Measurements from ENCODE around the gene KIFC3.

The KIFC3 gene

DNA sequence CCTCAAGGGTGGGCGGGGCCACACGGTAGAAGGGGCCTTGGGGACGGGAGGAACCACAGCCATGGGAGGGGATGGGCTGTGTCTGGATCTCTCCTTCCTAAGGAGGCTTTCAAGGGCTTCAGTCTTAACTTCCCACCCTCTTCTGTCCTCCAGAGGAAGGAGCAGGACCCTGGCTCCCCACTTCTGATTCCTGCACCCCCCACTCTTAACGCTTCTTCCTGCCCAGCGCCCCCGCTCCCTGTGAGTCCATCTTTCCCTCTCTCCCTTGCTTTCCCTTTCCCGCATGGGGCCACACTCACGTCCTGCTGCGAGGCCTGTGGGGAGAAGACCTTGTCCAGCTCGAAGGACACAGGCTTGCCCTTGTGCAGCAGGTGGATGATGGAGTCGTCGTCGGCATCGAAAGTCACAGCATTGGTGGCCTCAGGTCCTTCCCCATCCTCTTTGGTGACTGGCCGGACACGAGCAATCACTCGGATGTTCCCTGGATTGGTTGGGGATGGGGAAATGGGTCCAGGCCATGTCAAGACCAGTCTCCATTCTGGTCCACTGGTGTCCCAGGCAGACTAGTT is 37.0 kb downstream of the KIFC3 start:
- DNase-seq (ENCODE audit: low read depth in 3 of 3): no peak

DNA sequence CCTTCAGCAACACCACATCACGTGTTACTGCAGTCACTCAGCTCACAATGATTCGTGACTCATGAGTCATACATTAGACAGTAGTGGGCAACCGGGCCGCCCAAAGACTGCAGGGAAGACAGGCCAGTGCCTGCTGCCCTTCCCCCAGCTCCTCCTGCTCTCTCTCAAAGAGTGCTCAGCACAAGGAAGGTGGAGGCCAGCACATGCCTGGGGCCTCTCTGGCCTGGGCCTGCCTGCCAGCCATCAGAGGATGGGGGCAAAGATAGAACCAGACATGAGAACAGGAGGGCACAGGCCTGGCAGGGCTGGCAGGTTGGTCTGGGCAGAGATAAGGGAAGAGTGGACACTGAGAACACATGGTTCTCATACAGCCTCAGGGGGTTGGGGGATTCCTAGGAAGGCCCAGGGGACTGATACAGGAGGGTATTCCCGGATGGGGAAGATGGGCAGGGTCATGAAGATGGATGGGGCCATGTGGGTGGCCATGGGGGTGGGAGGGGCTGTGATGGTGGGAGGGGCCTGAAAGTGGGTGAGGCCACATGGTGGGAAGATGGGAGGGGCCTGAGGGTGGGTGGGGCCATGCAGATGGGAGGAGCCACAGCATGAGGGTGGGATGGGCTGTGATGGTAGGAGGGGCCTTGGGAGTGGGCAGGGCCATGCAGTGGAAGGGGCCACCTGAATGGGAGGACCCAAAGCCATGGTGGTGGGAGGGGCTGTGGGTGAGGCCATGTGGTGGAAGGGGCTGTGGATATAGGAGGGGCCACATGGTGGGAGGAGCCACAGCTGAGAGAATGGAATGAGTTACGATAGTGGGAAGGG is 37.7 kb downstream of the KIFC3 start:
- DNase-seq (ENCODE audit: low read depth in 3 of 3): peak in 2 of 3 donors; percentile 29 to 33

DNA sequence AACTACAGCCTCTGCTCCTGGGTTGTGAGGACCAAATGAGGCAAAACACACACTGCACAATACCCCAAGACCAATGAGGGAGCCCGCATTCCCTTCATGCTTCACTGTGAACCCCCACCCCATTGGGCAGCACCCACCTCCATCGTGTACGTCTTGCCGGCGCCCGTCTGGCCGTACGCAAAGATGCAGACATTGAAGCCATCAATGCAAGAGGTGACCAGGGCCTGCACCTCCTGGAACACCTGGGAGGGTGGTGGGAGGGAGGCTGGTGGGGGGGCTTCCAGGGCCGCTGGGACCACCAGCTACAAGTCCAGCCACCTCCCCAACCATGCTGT is 38.3 kb downstream of the KIFC3 start:
- no peak for DNase-seq (ENCODE audit: low read depth in 3 of 3)

DNA sequence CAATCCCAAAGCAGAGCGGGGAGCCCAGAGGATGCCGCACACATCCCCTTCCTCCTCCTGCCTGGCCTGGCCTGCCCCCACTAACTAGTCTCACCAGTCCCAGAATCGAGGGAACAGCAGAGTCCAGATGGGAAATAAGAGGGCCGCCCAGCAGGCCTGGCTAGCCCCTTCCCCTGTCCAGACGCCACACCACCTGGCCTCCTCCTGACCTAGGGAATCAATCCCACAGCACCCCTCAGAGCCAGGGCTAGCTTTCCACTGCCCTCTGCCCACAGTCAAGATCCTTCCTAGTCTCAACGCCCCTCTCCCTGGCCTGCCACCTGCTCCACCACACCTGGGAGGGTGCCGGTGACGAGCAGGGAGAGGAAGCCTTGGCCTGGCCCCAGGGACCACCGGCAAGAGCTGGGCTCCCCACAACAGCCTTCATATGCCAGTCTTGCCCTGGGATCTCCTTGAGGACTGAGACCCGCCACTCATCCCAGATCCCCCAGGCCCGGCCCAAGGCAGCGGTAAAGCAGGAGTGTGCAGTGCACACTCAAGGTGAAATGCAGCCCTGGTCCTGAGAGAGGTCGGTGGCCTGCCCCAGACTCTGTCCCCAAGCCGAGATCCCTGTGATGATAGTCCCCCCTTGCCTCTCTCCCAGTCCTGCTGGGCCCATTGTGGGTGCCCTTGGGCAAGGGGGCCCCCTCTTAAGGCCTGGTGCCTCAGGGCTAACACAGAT is 38.8 kb downstream of the KIFC3 start:
- no peak for DNase-seq (ENCODE audit: low read depth in 3 of 3)

DNA sequence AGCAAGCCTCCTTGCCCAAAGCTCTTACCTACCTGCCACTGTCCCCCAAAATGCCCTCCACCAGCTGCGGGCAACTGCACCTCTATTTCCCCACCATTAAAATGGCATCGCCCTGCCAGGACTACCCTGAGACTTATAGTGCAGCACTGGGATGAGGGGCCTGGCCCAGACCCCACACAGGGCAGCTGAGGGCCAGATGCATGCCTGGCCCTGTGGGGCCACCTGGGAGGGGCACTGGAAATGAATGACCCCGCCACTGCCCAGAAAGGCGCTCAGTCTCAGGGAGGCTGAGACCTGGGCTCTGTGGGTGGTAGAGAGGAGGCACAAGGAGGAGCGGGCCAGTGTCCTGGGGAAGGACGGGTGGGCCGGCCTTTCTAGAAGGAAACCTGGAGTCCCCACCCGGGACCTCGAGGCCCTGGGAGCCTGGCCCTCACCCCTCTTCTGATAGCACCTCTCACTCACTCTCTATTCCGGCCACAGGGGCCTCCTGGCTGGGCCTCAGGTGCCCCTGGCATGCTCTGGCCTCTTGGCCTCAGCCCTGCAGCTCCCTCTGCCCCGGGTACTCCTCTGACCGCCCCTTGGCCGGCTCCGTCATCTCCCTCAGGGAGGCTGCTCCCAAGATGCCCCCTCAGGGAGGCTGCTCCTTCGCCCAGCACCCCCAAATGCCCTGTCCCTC is 39.8 kb downstream of the KIFC3 start:
- no peak for DNase-seq (ENCODE audit: low read depth in 3 of 3)

DNA sequence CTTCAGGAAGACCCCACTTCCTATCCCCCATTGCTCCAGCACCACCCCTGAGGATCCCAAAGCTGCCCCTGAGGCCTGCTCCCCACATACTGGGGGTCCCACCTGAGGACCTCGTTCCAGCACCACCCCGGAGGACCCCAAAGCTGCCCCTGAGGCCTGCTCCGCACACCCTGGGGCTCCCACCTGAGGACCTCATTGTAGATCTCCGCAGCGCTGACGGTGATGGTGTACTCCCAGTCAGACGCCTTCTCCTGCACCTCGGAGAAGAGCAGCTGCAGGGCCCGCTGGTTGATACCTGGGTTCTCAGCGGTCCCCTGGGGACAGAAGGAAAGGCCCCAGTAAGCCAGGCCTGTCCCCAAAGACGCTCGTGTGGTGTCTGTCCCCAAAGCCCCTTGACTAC is 40.3 kb downstream of the KIFC3 start:
- DNase-seq (ENCODE audit: low read depth in 3 of 3): no peak

DNA sequence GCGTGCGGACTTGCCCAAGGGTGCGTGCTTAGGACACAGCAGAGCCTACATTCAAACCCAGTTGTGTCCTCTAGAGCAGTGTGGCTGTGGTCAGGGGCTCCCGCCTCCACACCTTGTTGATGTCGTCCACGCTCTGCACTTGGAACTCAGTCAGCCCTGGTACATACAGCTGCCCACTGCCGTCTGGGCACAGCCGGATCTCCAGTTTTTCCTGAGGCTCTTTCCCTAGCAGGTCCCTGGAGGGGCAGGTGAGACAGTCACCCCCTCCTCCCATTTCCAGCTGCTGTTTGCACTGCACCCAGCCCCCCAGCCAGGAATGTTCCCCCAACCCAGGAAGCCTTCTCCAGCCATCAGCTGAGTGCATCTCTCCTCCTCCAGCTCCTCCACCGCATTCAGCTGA is 41.0 kb downstream of the KIFC3 start:
- no peak for DNase-seq (ENCODE audit: low read depth in 3 of 3)

DNA sequence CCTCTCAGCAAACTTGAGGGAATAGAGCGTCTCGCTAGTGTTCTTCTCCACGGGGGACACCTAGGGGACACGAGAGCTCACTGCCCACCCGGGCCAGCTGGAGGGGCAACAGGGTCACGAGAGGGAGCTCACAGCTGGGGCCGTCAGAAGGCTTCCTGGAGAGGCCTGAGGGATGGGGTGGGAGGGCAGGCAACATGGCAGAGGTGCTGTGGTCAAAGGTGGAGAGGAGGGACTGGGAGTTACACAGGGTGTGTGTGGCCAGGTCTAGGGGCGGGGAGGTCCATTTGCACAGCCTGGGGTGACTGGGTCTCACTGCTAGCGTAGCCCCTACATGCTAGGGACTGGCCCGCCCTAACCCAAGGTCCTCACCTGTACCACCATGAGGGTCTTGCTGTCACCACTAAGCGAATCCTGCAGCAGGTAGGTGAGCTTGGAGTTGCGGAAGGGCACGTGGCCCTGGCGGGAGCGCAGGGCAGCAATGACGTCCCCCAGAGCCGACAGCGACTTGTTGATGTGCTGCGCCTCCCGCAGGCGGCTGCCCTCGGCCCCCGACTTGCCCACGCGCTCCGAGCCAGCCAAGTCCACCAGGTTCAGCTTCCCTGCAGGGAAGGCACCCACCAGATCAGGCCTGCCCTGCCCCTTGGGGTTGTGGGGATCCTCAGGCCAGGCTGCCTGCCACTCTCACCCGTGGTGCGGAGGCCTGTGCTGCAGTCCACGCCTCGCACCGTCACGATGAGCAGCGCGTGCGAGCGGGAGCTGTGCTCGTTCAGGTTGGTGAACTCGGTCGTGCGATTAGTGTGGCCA is 41.7 kb downstream of the KIFC3 start:
- DNase-seq (ENCODE audit: low read depth in 3 of 3): no peak

DNA sequence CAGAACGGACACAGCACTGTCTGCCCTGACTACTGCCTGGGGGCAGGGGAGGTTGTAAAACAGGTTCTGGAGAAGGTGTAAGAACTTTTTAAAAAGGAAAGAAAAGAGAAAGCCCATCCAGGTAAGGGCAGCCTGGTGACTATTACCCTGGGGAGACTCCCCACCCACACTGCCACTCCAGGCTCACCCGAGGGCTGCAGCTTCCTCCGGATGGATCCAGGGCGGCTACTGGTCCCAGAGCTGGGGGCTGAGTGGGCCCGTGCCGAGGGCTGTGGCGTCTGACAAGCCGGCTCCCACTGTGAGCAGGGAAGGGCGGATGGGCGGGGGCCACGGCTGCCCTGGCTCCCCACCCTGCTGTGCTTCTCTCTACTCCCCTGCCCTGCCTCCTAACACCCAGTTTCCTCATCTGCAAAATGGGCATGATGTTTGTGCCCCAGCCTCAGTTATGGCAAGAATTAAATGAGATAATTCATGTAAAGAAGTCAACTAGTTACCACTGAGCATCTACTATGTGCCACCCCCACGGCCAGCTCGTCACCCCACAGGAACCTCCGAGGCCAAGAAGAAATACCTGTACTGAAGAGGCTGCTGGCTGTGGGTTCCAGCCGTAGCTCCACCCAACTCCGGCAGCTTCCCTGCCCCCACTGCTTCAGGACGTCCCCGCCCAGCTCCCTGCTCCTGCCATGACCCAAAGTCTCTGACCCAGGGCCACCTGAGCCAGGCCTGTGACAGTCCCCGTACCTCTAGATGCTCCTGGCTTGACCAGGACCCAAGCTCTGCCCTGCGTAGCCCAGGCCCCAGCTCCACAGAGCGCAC is 42.5 kb downstream of the KIFC3 start:
- DNase-seq (ENCODE audit: low read depth in 3 of 3): no peak

DNA sequence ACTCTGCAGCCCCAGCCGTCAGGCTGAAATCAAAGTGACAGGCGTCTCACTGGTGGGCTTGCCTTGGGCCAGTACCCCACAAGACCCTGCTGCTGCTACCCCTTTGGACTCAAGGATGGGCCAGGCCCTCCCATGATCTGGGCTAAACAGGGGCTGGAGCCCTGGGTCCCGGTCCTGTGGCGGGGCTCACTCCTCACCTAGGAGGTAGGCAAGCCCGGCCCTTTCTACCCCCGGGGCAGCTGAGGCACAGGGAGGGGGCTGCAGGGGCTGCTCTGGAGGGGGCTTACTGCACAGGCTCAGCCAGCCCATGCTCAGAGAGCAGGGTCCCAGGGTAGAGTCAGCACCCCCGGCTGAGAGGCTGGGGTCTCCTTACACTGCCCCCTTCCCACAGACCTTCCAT is 43.2 kb downstream of the KIFC3 start:
- no peak for DNase-seq (ENCODE audit: low read depth in 3 of 3)

DNA sequence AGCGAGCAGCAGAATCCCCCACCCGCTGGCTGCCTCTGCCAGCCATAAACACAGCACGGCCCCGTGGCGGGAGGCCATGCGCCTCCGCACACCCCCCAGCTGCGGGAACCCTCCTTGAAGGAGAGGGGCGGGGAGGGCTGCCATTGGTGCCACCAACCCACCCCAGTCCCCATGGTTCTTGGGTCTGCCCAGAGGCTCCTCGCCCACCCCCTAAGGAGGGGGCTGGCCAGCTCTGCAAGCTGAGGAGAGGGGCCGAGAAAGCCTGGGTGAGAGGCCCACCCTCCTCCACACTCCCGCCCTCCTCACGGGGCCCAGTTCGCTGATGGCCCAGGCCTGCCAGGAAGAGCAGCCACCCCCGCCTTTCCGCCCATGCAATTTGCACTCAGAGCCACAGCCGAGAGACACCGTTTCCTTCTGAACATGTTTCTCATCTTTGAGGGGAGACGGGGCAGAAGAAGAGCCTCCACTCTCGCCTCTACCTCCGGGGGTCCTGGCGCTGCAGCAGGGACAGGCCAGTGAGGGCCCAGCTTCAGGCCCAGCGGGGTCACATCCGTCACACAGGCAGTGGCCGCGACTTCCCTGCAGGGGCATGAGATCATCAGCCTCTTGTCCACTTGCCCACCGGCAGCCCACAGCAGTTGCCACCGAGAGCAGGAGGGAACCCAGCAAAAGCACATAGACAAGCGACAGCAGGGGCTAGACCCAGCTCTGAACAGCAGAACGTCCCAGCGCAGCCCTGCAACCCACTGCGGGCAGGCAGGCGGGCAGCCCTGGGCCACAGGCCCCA is 43.8 kb downstream of the KIFC3 start:
- DNase-seq (ENCODE audit: low read depth in 3 of 3): no peak

DNA sequence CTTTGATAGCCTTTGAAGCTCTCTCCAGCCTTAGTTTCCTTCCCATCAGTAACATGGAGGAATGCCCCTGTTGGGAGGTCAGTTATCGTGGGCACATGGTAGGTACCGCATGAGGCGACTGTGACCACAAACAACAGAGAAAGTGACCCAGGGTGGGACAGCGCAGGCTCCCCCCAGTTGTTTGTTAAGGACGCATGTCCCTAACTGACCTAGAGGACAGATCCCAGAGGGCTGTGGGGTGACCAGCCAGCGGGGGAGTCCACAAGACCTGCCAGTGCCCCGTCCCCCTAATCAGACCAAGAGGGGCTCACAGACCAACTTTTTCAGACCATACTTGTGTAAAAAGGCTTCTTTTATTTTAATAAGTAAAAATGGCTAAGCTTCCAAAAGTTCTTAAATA is 44.4 kb downstream of the KIFC3 start:
- DNase-seq (ENCODE audit: low read depth in 3 of 3): no peak

DNA sequence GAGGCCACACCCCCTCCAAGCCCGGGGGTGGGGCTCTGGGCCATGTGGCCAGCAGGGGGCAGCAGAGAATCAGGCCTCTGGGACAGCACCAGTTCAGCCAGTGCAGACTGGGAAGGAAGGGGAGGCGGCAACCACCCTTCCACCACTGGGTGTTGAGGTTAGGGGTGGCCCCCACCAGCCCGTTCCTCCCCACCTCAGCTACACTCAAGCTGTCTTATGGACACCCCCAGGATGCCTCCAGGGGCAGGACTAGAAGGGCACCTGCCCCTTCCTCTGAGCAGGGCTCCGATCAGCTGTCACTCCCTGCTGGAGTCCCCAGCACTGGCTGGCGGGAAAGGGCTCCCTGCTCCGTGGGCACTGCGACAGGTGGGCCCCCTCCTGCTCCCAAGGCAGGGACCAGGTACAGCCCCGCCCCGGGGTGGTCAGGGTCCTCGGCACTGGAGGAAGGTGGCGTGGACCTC is 44.9 kb downstream of the KIFC3 start:
- DNase-seq (ENCODE audit: low read depth in 3 of 3): peak; percentile 64 to 87 (median 86)

DNA sequence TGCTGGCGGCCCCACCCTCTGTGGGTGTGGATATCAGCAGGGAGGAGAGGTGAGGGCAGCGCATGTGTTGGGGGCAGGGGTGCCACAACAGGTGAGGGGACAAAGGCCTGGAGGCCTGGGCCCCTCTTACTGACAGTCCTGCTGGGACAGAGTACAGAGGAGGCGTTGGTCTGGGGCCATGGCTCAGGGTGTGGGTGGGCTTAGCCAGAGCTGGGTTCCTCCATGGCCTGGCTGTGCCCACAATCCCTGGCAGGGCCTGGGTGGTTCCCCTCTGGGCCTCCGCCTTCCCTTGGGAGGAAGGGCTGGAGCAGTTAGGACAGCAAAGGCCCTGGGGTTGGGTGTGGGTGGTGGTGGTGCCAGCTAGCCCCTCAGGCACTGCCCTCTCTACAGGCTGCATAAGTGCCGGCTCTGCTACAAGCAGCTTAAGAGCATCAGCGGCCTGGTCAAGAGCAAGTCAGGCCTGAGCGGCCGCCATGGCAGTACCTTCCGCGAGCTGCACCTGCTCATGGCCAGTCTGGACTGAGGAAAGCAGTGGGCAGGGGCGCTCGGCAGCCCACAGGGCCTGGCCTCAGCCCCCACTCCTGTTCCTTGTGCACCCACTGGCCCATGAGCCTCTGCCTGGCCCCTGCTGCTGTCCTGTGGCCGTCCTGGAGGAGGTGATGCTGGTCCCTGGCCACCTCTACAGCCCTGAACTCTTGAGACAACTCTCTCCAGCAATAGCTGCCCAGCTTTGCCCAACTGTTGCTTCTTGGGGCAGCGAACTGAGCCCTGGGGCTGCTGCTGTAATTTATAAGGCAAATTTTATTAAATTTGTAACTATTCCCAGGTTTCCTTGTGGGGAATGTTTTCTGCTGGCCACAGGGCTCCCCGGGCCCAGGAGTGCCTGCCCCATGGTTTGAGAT is 45.6 kb downstream of the KIFC3 start:
- no peak for DNase-seq (ENCODE audit: low read depth in 3 of 3)

DNA sequence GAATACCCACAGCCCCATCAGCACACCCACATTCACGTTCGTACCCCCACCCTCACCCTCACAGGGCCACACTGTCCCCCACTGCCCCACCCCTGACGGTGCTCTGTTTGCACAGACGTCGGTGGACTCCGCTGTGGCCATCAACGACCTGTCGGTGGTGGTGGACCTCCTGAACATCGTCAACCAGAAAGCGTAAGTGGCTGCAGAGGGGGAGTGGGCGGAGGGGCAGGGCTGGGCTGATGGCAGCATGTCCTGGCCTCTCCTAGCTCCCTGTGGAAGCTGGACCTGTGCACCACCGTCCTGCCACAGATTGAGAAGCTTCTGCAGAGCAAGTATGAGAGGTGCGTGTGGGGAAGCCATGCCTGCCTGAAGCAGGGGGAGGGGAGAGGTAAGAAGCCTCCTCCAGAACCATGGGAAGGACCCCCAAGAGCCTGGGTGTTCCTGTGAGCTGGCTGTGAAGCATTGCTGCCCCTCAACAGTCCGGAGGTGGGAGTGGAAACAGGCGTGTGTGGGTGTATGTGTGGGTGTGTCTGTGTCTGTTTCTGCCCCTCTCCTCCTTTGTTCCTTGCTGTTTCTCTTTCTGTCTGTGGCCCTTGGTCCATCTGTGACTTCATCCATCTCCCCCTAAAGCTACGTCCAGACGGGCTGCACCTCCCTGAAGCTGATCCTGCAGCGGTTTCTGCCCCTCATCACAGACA is 46.4 kb downstream of the KIFC3 start:
- DNase-seq (ENCODE audit: low read depth in 3 of 3): no peak

DNA sequence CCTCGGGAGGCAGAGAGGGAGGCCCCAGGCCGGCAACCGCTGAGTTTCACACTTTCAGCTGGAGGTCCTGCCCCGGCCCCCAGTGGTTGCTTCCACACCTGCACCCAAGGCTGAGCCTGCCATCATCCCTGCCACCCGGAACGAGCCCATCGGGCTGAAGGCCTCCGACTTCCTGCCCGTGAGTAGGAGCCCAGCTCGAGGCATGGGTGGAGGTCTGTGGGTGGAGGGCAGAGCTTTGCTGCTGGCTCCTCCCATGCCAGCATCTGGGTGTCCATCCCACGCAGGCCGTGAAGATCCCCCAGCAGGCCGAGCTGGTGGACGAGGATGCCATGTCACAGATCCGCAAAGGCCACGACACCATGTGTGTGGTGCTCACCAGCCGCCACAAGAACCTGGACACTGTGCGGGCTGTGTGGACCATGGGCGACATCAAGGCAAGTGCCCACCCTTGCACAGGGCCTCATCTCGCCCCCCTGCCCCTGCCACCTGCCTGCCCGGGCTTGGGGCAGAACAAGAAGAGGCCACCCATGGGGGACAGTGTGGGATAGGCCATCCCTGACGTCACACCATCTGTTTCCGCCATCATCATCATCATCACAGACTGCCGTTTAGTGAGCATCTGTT is 47.1 kb downstream of the KIFC3 start:
- DNase-seq (ENCODE audit: low read depth in 3 of 3): no peak

DNA sequence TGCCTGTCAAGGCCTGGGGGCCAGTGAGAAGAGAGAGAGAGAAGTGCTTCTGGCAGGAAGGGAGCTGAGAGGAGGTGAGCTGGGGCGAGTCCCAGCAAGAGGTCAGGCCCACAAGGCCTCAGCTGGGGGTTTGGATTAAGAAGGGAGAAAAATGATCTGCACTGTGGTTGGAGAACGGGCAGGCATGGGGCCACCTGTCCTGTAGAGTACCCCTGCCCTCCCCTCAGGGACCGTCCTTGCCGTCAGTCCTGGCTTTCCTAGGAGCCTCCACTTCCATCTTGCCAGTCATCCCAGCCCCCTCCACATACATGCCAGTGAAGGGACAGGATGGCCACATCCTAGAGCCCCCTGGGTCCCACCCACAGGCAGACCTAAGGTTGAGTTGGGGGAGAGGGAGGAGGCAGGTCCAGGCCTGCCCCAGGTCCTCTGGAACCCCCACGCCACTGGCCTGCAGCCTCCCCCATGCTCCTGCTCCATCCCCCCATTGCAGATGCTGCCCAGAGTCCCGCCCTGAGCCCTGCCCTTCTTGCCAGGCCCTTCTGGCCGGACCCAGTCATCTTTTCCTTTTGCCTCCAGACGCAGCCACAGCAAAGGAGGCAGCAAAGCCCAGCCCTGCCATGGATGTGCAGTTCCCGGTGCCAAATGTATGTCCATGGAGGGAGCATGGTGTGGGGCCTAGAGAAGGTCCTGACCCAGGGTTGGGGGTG is 47.8 kb downstream of the KIFC3 start:
- no peak for DNase-seq (ENCODE audit: low read depth in 3 of 3)

Measured in stimulated activated CD4-positive, alpha-beta T cell treated with anti-CD3 and anti-CD28 coated beads, TNF-alpha, amount 100 ng/mL, for 48 hours (primary cell).